Thymus (tissue), 11 donors: ENCODE results near the gene LRCOL1. TPM values are rescaled to one million over a fixed set of nuclear protein-coding genes. Genes with fewer than 3 reads are reported as not detected.
A peak's percentile ranks its signal among the peaks of the same experiment; 100 is the strongest.

ENCODE experiments used
- DNase-seq, 9 donors: peaks; one replicate each; pipeline ENCODE4 v3.0.0-alpha.2; 2013; ENCODE audit warnings: low spot score in 9 of 9, low read depth in 6 of 9, missing footprints in 1 of 9
- H3K27ac ChIP-seq, 2 donors: one replicate each; pipeline ENCODE4 v1.5.1; 2013; ENCODE audit warnings: control low read depth in 1 of 2, low read depth in 1 of 2, low read length in 1 of 2, mild to moderate bottlenecking in 1 of 2, moderate library complexity in 1 of 2
- H3K27me3 ChIP-seq, 2 donors: one replicate each; pipeline ENCODE4 v1.5.1; 2013; ENCODE audit warnings: low read length in 1 of 2; ENCODE audit not compliant: control insufficient read depth in 2 of 2, insufficient read depth in 1 of 2
- H3K36me3 ChIP-seq, 2 donors: one replicate each; pipeline ENCODE4 v1.5.1; 2013; ENCODE audit warnings: low read length in 1 of 2, mild to moderate bottlenecking in 1 of 2, moderate library complexity in 1 of 2; ENCODE audit not compliant: control insufficient read depth in 2 of 2, insufficient read depth in 2 of 2
- H3K4me1 ChIP-seq, 2 donors: one replicate each; pipeline ENCODE4 v1.5.1; 2013; ENCODE audit warnings: low read length in 2 of 2; ENCODE audit not compliant: control insufficient read depth in 2 of 2, insufficient read depth in 2 of 2
- H3K4me3 ChIP-seq, 2 donors: one replicate each; pipeline ENCODE4 v1.5.1; 2013; ENCODE audit warnings: low read length in 2 of 2, control low read depth in 1 of 2, mild to moderate bottlenecking in 1 of 2
- H3K9me3 ChIP-seq, 2 donors: one replicate each; pipeline ENCODE4 v1.5.1; 2013; ENCODE audit warnings: low read length in 1 of 2, mild to moderate bottlenecking in 1 of 2; ENCODE audit not compliant: control insufficient read depth in 2 of 2, insufficient read depth in 1 of 2
- WGBS: extraction: QIAGEN DNeasy Blood & Tissue Kit; methylation state at CpG from one replicate; pipeline ENCODE4 v1.1.7; 2013; 5-methylcytosine and 5-hydroxymethylcytosine counted together
- polyA plus RNA-seq: library from polyadenylated mRNA; stranded (reverse); fragments of 200-250 nt; gene quantifications from one replicate; pipeline ENCODE4 v1.2.3, GENCODE V29; 2013
- total RNA-seq: library from RNA; stranded (reverse); fragments of 120-200 nt; gene quantifications from one replicate; pipeline ENCODE4 v1.2.4, GENCODE V29; 2013
- donor health status: healthy.

LRCOL1 gene
- total and polyA plus RNA-seq, 2 donors = 0.61 to 1.1 TPM

GRCh38 chr12:132620899-132621656 lies 10.7 kb upstream of the LRCOL1 start:
- Histone ChIP-seq H3K36me3 (peaks cover 27% of the 10 kb centered on the region in 2 donors), H3K4me1 (peaks cover 0 to 3% of the 10 kb centered on the region in 2 donors), H3K27ac (no peak overlapping the region), H3K9me3 (peaks cover 15 to 27% of the 10 kb centered on the region in 2 donors), H3K4me3 (no peak overlapping the region), H3K27me3 (peaks cover 37 to 52% of the 10 kb centered on the region in 2 donors)
- 82% methylated on average over 28 of the region's 28 CpGs for WGBS
- DNase-seq = no peak

DNA sequence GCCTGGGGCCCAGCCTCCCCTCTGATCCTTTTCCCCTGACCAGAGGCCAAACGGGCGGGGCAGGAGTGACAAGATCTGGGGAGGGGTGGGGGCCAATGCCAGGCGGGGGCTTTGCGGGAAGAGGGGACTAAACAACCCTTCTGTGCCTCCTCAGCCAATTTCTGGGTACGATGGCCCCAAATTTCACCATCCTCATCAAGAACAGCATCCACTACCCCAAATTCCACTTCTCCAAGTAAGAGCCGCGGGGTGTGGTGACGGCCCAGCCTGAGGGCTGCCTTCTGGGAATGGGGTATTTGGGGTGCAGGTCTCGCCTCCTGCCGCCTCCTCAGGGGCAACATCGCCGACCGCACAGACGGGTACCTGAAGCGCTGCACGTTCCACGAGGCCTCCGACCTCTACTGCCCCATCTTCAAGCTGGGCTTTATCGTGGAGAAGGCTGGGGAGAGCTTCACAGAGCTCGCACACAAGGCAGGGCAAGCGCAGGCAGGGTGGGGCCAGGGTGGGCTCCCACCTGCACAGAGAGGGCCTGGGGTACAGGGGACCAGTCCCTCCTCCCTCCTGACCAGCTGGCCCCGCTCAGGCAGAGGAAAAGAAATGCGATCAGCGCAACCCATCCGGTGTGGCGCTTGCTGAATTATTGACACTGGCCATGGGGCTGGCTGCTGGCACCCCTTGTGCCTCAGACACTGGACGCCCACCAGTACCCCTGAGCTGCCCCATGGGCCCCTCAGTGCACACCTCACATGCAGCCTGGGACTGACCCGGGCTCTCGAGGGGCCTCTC lies 9.9 kb upstream of the LRCOL1 start:
- H3K27me3 ChIP-seq = peaks cover 37 to 59% of the 10 kb centered on the region in 2 donors
- no peak for DNase-seq
- 59% methylated on average over 29 of the region's 29 CpGs for WGBS

DNA sequence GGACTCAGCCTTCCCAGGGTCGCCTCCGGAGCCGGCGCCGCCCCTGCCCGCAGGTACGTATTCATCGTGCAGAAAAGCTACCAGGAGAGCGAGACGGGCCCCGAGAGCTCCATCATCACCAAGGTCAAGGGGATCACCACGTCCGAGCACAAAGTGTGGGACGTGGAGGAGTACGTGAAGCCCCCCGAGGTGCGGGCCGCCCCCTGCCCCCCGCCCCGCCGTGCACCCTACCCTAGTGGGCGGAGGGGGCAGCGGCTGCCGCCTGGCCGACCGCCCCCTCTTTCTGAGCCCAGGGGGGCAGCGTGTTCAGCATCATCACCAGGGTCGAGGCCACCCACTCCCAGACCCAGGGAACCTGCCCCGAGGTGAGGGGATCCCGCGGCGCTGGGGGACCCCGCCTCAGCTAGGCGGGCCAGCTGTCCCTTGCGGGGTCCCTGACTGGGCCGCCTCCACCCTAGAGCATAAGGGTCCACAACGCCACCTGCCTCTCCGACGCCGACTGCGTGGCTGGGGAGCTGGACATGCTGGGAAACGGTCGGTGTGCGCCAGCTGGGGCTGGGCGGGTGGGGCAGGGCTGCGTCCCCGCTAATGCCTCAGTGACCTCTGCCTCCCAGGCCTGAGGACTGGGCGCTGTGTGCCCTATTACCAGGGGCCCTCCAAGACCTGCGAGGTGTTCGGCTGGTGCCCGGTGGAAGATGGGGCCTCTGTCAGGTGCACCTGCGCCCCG lies 9.2 kb upstream of the LRCOL1 start:
- no peak overlapping the region for H3K27ac ChIP-seq
- no peak overlapping the region for H3K4me3 ChIP-seq
- H3K4me1 ChIP-seq = peaks cover 0 to 3% of the 10 kb centered on the region in 2 donors
- H3K9me3 ChIP-seq = peaks cover 16 to 39% of the 10 kb centered on the region in 2 donors
- 27% methylated on average over 53 of the region's 53 CpGs for WGBS
- no peak for DNase-seq
- peaks cover 11 to 12% of the 10 kb centered on the region in 2 donors for H3K36me3 ChIP-seq
- H3K27me3 ChIP-seq = peaks cover 37 to 61% of the 10 kb centered on the region in 2 donors

More for the DNA sequence above, 9.9 kb upstream of the LRCOL1 start:
- peaks cover 19% of the 10 kb centered on the region in 2 donors for H3K36me3 ChIP-seq
- no peak overlapping the region for H3K27ac ChIP-seq
- H3K9me3 ChIP-seq = peaks cover 15 to 34% of the 10 kb centered on the region in 2 donors
- peaks cover 0 to 3% of the 10 kb centered on the region in 2 donors for H3K4me1 ChIP-seq
- H3K4me3 ChIP-seq = no peak overlapping the region

GRCh38 chr12:132619071-132619385 lies 8.6 kb upstream of the LRCOL1 start:
- Histone ChIP-seq H3K36me3 (peaks cover 6 to 7% of the 10 kb centered on the region in 2 donors), H3K27ac (no peak overlapping the region), H3K9me3 (peaks cover 16 to 39% of the 10 kb centered on the region in 2 donors), H3K4me1 (peaks cover 0 to 3% of the 10 kb centered on the region in 2 donors), H3K4me3 (no peak overlapping the region), H3K27me3 (peaks cover 37 to 61% of the 10 kb centered on the region in 2 donors)
- WGBS = 12% methylated on average over 27 of the region's 28 CpGs
- no peak for DNase-seq

GRCh38 chr12:132618683-132619043 lies 8.3 kb upstream of the LRCOL1 start, which contains the start of gene P2RX2:
Gene P2RX2, plus strand, starts transcription at chr12:132618776. Its CDS starts 41 bp downstream, at chr12:132618817.
- peaks cover 3% of the 10 kb centered on the region in 2 donors for H3K36me3 ChIP-seq
- DNase-seq = no peak
- H3K27me3 ChIP-seq = peaks cover 37 to 61% of the 10 kb centered on the region in 2 donors
- peak within 1 kb of the TSS in 1 of 2 donors; percentile 17 for H3K4me3 ChIP-seq
- no peak within 1 kb of the TSS for H3K27ac ChIP-seq
- H3K4me1 ChIP-seq = peaks cover 0 to 3% of the 10 kb centered on the region in 2 donors
- peaks cover 16 to 39% of the 10 kb centered on the region in 2 donors for H3K9me3 ChIP-seq
- 8% methylated on average over 48 of the region's 49 CpGs for WGBS

DNA sequence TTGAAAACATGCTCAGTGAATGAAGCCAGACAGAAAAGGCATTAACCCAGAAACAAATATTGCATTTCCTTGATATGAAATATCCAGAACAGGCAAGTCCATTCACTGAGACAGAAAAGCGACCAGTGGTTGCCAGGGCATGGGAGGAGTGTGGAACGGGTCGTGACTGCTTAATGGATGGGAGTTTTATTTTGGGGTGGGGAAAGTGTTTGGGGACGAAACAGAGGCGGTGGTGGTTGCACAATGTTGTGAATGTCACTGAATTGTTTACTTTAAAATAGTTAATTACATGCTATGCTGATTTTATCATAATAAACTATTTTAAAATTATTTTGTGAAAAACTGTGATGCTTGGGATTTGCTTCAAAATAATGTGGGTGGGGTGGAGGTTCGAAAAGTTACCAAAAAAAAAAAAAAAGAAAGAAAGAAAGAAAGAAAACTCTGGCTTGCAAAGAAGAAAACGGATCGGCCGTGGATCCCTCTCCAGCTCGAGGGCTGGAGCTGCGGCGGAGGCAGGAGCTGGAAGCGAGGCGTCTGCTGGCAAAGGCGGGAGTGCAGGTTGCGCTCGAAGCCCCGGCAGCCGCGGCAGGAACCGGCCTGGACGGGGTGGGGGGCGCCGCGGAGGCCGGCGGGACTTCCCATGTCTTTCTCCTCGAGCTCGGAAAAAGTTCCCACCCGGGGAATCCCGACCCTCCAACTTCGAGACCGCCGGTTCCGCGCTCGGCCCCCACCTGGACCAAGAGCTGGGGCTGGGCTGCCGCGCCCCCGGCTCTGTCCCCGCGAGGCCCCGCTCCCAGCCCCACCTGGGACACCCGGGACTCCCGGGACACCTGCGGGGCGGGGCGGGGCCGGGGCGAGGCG lies 7.7 kb upstream of the LRCOL1 start:
- Histone ChIP-seq H3K27me3 (peaks cover 37 to 61% of the 10 kb centered on the region in 2 donors), H3K27ac (no peak overlapping the region), H3K9me3 (peaks cover 16 to 39% of the 10 kb centered on the region in 2 donors), H3K36me3 (no peaks in the 10 kb centered on the region), H3K4me3 (peak overlapping the region in 1 of 2 donors; percentile 17), H3K4me1 (peaks cover 0 to 2% of the 10 kb centered on the region in 2 donors)
- no peak for DNase-seq
- WGBS = 14% methylated on average over 51 of the region's 51 CpGs

GRCh38 chr12:132617135-132617701 lies 6.8 kb upstream of the LRCOL1 start:
- no peaks in the 10 kb centered on the region for H3K4me1 ChIP-seq
- H3K36me3 ChIP-seq = no peaks in the 10 kb centered on the region
- H3K27me3 ChIP-seq = peaks cover 37 to 63% of the 10 kb centered on the region in 2 donors
- H3K4me3 ChIP-seq = no peak overlapping the region
- DNase-seq = no peak
- H3K9me3 ChIP-seq = peaks cover 16 to 39% of the 10 kb centered on the region in 2 donors
- 96% methylated on average over 4 of the region's 4 CpGs for WGBS
- no peak overlapping the region for H3K27ac ChIP-seq

DNA sequence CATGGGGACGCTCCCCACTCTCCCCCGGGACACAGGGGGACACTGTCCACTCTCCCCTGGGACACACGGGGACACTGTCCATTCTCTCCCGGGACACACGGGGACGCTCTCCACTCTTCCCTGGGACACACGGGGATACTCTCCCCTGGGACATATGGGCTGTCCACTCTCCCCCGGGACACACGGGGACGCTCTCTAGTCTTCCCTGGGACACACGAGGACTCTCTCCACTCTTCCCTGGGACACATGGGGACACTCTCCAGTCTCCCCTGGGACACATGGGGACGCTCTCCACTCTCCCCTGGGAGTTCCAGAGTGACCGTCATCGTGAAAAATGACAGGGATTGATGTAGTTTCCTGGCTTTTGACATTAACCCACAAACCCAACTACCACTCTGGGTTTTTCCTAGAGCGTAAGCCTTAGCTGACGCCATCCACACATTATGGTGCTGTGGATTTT lies 5.2 kb upstream of the LRCOL1 start:
- peaks cover 18 to 53% of the 10 kb centered on the region in 2 donors for H3K9me3 ChIP-seq
- H3K4me3 ChIP-seq = no peak overlapping the region
- H3K4me1 ChIP-seq = no peaks in the 10 kb centered on the region
- no peak for DNase-seq
- H3K27ac ChIP-seq = no peak overlapping the region
- WGBS = 84% methylated on average over 16 of the region's 16 CpGs
- H3K27me3 ChIP-seq = peaks cover 37 to 66% of the 10 kb centered on the region in 2 donors
- H3K36me3 ChIP-seq = no peaks in the 10 kb centered on the region
